Fibroblast of skin of back (primary cell): Measurements from ENCODE around the gene EPN3.

Experiments used
- DNase-seq: peaks from one replicate; pipeline ENCODE4 v3.0.0-alpha.2; 2013

Gene EPN3

DNA sequence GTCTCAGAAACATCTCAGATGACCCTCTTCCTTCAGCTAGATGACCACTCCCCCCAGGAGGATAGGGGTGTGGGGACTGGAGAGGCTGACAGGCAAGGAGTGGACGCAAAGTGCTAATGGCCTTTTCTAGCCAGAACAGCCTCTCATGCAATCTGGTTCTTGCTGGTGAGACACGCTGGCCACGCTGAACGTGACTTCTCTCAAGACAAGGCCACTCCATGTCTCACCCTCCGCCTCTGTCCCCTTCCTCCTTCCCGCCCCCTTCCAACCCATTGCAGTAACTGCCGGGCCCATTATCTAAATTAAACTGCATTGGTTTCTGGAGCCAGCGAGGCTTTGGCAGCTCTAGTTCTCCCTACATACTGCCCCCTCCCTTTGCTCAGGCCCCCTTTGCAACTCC, 37.5 kb downstream of the EPN3 start:
- no peak for DNase-seq

DNA sequence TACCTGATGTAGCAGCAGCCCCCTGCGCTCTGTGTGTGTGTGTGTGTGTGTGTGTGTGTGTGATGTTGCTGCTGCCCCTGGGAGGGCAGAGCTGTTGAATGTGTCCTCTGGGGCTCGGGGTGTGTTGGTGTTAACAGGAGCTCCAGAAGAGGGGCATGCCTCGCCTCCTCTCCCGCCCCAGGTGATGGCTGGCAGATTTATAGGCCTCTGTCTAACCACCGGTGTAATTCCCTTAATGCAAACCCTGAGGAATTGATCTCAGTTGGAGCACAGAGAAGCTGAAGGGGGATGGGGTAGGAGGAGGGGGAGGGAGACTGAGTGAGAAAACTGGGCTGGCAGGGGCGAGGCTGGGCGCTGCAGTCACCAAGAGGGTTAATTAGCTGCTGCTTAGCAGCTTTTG, 38.0 kb downstream of the EPN3 start:
- no peak for DNase-seq

DNA sequence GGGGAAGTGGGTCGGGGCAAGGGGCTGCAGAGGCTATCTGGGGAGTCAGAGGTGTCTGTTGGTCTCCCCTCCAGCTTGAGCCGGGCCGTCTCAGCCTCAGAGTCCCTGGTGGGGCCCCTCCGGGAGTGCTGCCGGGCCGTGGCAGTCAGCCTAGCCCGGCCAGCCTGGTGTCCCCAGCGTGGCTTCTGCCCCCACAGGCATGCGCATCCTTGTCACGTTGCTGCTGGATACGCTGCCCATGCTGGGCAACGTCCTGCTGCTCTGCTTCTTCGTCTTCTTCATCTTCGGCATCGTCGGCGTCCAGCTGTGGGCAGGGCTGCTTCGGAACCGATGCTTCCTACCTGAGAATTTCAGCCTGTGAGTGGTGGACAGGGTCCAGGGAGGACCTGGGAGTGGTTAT, 39.1 kb downstream of the EPN3 start:
- DNase-seq, result no peak

DNA sequence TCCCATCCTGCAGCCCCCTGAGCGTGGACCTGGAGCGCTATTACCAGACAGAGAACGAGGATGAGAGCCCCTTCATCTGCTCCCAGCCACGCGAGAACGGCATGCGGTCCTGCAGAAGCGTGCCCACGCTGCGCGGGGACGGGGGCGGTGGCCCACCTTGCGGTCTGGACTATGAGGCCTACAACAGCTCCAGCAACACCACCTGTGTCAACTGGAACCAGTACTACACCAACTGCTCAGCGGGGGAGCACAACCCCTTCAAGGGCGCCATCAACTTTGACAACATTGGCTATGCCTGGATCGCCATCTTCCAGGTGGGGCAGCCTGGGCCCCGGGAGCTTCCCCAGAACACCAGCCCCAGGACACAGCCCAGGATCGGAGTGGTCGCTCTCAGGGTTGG, 40.0 kb downstream of the EPN3 start:
- no peak for DNase-seq

DNA sequence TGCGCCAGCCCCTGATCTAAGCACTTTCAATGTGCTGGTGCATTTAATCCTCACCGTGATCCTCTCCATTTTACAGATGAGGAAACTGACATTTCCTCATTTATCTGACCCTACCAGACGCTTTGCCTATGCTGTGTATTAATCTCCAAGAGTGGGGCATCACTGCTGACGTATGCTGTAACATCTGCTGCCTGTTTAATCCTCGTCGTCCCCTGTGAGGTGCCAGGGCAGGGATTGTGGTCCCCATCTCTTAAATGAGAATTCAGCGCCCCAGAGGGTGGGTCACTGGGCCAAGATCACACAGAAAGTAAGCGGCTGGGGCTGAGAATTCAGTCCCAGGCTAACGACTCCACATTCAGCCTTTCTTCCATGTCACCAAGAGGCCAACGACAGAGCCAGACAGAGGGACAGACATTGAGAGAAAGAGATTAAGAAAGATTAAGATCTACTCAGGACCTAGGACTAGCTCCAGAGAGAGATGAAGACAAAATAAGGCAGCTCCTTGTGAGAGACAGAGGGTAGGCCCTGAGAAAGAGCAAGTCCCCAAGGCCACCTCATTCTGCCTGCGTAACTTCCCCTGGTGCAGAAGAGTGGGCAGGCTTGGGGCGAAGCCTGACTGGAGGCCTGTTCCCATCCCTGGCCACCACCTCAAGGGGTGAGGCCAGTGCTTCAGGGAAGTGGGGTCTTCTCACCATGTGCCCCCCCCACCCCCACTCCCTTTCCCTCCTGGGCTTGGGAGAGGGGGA, 41.5 kb downstream of the EPN3 start:
- no peak for DNase-seq

DNA sequence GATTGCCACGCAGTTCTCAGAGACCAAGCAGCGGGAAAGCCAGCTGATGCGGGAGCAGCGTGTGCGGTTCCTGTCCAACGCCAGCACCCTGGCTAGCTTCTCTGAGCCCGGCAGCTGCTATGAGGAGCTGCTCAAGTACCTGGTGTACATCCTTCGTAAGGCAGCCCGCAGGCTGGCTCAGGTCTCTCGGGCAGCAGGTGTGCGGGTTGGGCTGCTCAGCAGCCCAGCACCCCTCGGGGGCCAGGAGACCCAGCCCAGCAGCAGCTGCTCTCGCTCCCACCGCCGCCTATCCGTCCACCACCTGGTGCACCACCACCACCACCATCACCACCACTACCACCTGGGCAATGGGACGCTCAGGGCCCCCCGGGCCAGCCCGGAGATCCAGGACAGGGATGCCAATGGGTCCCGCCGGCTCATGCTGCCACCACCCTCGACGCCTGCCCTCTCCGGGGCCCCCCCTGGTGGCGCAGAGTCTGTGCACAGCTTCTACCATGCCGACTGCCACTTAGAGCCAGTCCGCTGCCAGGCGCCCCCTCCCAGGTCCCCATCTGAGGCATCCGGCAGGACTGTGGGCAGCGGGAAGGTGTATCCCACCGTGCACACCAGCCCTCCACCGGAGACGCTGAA, 43.2 kb downstream of the EPN3 start:
- no peak for DNase-seq

DNA sequence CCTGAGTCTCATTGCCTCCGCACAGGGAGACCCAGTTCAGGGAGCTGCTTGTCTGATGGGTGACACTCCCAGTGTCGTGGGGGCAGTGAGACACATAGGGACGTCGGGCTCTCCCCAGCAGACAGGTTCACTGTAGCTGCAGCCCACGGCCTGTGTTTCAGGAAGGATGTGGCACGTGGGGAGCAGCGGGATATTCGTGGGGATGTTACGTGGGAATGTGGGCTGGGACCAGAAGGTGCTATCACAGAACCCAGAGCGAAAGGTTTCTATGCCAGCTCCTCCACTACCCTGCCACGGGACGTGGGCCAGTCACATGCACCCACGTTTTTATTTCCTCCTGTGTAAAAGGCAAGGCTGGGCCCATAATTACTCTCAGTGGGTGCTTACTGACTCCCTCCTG, 44.3 kb downstream of the EPN3 start:
- DNase-seq, result no peak

DNA sequence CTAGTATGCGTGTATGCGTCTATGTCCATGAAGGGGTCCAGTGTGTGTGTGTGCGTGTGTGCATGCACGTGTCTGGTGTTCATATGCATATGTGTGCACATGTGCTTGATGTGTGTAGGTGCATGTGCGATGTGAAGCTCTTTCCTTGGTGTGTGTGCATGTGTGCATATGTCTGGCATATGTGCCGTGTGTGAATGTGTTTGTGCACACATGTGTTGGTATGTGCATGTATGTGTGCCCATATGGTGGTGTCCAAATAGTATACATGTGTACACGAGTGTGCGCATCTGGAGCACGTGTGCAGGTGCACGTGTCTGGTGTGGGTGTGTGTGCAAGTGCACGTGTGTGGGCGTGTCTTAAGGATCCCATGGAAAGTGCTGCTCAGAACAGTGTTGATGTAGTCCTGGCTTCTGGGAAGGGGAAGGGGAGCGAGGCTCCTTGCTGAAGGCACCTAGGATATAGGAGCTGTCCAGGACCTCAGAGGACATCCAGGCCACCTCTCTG, 45.0 kb downstream of the EPN3 start:
- no peak for DNase-seq

DNA sequence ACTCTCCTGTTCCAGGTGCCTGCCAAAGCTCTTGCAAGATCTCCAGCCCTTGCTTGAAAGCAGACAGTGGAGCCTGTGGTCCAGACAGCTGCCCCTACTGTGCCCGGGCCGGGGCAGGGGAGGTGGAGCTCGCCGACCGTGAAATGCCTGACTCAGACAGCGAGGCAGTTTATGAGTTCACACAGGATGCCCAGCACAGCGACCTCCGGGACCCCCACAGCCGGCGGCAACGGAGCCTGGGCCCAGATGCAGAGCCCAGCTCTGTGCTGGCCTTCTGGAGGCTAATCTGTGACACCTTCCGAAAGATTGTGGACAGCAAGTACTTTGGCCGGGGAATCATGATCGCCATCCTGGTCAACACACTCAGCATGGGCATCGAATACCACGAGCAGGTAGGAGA, 45.6 kb downstream of the EPN3 start:
- no peak for DNase-seq

DNA sequence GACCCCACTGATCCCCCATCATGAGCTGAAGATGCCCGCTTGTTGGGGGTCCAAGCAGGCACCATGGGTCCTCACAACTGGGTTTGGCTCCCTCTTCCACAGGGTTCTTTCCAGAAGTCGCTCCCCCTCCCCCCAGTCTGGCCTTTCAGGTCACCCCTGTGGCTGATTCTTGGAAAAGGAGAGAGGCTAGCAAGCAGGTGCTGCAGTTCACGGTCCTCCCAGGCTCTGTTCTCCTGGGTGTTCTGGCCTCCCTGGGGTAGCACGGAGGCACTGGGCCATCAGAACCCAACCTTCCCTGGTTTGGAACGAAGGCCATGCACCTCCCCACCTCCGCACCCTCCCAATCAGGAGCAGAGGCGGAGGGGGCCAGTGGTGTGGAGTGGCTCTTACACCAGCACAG, 46.9 kb downstream of the EPN3 start:
- no peak for DNase-seq

DNA sequence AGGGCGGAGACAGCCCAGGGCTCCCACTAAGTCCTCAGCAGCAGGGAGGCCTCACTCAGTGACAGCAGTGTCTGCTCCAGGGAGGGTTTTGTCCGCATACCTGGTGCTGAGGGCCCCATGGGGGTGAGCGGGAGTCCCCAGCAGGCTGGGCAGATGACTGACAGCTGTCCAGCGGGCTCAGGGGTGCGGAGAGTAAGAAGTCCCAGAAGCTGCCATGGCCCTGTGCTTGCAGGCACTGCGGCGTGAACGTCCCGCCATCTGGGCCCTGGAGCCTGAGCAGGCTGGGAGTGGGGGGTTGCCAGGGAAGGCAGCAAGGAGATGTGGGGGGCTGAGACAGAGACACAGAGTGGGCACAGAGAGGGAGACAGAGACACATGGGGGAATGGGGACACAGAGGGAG, 48.1 kb downstream of the EPN3 start:
- no peak for DNase-seq

DNA sequence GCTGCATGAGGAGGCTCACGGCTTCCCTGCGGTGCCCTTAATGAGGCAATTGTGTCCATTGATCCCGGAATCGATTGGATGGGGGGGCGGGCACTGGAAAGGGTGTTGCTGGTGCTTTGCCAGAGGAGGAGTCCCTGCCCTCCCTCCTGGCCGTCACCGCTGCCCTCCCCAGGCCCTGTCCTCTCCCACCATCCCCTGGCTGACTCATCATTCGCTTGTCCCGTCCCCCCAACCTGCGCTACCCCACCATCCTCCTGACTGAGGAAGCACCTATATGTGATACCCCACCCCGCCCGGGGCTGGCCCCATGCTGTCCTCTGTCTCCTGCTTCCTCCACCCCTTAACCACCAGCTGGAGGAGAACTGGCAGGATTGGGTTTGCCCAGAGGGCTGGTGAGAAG, 48.8 kb downstream of the EPN3 start:
- DNase-seq, result no peak

DNA sequence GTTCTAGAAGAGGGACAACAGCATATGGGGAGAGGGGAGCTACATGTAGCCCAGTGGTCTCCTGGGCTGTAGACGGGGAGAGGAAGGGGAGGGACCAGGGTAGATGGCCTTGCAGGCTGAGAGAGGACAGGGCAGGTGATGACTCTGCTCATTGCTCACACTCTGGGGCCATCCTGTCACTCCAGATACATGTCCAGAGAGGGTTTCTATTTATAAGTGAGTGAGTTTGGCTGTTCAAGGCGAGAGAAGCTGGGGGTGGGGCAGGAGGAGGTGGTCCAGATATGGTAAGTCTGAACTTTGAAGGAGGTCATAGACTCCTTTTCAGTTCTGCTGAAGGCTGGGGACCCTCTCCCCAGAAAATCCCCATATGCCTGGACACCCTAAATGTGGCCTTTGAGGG, 50.2 kb downstream of the EPN3 start:
- DNase-seq, result no peak

DNA sequence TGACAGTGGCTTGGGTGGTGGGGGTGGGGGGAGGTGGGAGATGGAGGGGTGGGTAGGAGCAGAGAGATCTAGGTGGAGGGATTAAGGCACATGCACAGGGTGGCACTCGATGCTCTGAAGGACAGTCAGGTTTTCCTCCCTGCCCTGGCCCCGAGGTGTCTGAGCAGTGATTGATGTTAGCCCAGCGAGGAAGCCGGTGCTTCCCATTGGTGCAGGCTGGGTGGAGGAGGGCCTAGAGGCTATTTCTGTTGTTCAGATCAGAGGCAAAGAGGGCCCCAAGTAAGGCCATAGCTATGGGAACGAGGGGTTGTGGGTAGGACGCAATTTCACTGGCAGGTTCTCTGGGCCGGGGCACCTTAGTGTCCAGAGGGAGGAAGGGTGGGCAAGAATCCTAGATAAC, 51.1 kb downstream of the EPN3 start:
- no peak for DNase-seq

DNA sequence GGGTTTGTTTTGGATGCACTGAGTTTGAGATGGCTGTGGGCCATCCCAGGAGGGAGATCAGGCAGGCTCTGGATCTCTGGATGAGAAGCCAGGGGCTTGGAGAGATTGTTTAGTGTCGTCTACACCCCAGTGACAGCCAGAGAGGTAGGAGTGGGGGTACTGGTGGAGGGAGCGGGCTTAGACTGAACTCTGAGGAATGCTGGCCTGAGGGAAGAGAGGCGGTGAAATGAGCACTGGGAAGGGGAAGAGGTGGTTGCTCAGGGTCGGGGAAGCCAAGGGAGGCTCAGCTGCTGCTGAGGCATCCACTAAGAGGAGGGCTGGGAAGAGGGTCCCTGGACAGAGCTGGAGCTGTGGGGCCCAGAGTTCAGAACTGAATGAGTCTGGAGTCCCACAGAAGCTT, 51.6 kb downstream of the EPN3 start:
- DNase-seq, result no peak

DNA sequence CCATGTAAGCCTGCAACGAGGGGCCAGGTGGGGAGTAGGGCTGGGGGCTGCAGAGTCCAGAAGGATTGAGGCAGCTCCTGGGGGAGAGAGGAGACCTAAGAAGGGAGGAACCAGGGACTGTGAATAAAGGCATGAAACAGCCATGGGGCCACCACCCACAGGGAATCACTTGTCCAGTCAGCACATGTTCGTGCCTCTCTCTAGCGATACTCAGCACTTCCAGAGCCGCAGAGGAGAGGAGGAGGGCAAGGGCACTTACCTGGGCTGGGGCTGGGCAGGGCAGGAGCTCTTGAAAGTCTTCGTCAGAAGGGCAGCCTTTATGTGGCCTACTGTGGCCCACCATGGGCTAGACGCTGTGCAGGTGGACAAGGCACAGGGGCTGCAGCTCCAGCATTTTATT, 52.2 kb downstream of the EPN3 start:
- DNase-seq, result no peak

DNA sequence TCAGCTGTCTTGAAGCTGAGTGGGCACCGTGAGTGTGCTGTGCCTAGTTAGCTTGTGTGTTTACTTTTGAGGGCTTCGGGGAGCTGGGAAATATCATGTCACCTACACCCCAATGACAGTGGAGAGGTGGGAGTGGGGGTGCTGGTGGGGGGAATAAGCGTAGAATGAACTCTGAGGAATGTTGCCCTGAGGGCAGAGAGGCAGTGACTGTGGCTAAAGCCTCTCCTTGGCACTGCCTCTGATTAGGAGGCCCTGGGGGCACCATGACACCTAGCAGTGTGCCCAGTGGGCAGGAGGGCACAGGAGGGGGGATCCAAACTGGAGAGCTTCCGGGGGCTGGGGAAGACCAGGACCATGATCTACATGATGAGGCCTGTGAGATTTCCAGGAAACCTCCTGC, 52.8 kb downstream of the EPN3 start:
- no peak for DNase-seq

DNA sequence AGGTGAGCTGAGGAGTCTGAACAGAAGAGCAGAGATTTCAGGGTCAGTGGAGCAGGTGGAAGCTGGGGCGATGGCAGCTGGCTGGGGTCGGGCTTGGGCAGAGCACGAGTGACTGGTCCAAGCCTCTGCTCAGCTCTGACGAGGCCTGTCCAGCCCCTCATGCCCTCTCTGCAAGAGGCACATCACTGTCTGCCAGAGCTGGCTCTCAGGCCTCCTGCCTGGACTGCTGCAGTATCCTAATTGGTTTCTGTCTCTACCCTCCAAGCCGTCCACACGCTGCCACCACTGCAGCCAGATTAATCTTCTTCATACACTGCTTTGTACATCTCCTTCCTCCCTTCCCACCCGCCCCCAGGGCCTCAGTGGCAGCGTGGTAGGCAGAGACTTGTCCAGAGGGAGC, 53.4 kb downstream of the EPN3 start:
- DNase-seq, result no peak

DNA sequence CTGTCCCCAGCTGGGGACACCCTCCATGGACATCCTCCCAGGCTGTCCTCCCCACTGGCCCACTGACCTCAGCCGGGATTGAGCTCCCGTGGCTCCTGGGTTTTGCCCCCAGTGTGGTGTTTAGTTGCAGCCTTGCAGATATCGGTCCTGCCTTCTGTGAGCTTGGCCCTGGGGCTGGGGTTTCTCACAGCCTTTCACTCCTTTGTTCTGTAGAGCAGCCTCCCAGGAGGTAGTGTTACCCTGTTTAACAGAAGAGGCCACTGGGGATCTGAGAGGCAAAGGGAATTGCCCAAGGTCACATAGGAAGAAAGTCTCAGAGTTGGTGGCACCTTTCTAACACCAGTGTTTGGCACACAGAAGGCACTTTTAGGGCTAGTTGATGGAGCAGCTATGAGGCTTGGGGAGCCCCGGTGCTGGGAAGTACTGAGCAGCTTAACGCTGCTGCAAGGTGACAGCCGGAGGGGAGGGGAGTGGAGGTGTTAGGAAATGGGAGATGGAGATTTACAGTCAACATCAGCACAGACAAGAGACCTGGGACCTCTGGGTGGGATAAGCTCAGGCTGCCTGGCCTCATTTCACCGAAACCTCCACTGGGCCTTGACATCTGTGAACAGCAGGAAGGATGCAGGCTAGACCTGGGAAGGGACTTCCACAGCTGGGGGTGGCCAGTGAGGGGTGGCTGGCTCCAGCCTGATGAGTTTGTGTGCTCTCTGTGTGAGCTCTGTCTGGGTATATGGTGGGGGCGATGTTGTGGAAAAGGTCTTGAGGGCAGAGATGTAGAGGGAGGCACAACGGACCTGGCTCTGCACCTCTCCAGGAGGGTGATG, 54.1 kb downstream of the EPN3 start:
- no peak for DNase-seq

DNA sequence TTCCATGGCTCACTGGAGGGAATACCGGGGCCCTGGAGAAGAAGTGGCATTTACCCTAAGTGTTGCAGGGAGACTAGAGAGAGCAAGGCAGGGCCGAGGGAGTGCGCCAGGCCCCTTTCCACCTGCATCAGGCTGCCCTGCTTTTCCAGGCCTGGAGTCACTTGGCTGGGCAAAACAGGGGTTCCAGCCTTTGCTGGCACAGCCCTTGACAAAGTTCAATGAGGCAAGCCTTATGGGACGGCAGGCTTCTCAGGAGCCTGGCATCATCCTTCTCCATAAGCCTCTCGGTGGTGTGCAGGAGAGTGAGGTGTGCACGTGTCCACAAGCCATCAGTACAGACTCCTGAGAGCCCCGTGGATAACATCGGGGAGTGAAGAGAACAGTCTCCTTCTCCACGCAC, 55.0 kb downstream of the EPN3 start:
- no peak for DNase-seq

DNA sequence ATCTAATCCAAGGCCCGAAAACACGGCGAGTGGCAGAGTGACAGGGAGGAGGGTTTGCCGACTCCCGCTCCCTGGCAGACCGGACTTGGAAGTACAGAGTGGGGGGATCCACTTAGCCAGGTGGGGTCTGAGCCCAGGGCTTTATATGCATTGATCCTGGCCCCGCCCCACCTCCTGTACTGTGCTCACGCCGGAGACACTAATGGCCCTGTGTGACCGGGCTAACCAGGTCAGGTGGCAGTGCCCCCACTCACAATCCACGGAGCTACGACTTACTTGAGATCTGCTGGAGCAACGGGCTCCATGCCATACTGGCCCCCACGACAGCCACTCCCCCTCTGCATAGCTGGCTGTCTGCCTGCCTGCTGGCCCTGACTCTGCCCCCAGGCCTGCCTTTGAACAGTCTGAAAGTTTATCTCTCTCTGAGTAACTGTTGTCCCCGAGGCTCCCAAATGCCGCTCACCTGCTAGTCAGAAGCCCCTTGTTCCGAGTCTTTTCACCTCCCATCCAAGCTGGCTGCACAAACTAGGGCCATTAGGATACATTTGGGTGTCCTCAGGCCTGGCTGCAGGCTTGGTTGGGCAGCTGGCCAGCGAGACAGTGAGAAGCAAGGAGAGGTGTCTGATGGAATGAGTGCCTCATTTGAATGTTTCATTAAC, 56.0 kb downstream of the EPN3 start:
- DNase-seq, result no peak

DNA sequence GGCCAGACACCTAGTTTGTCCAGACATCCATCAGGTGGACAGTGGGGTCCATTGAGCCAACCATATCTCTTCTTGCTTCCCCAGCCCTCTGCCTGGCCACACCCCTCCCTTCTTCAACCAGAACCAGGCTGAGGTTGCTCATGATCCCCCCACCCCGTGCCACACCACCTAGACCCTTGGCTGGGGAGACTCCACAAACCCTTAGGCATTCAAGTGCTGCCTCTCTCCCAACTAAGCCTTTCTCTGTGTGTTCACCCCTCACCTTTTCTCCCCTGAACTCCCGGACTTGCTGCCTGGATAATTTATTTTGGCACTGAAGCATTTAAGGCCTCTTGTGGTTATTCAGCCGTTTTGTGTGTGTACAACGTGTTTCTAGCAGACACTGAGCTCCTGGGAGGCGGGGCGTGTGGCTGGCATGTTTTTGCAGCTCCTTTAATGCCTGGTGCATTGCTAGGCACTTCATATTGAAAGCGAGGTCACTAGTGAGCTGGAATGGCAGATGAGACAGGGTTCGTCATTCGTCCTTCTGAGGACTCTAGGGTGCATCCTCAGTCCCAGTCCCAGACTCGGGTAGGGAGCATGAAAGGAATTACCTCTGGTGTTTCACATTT, 56.7 kb downstream of the EPN3 start:
- DNase-seq, result peak; percentile 9
